OCI-LY7 (cell line): Measurements from ENCODE around the gene GCH1. TPM values are rescaled to one million over a fixed set of nuclear protein-coding genes. Genes with fewer than 3 reads are reported as not detected.
A peak's percentile ranks its signal among the peaks of the same experiment; 100 is the strongest.
"Not testable (repeated sequence)": the region's sequence is repeated elsewhere in the genome, so short reads cannot be mapped to it uniquely, and the experiment has no call there.

ENCODE experiments used
- BruUV-seq: library from RNA; stranded (reverse); fragments of 400-500 nt; replicated peaks from 2 replicates; lab custom pipeline; 2021; lab: Mats Ljungman, UMichigan
- CTCF ChIA-PET: fragments of 300-600 bp; sonication (Branson Sonifier 250); formaldehyde crosslinking; loops from one replicate; lab custom pipeline; 2022; ENCODE audit warnings: antibody characterized with exemption; ENCODE audit not compliant: unreplicated experiment; lab: Charles Lee
- POLR2A ChIA-PET: fragments of 300-600 bp; sonication (Branson Sonifier 250); formaldehyde crosslinking; loops from one replicate; lab custom pipeline; 2022; ENCODE audit warnings: antibody characterized with exemption; lab: Charles Lee
- DNase-seq: peaks from one replicate; pipeline ENCODE4 v3.0.0-alpha.2; 2015; ENCODE audit warnings: low spot score
- H2AFZ ChIP-seq: fragments of 200-600 bp; sonication (generic), shearing (Covaris generic); 2 replicates; pipeline ENCODE4 v1.6.1; 2014; ENCODE audit warnings: mild to moderate bottlenecking, antibody characterized with exemption, low read length, moderate library complexity
- H3K27ac ChIP-seq: fragments of 200-600 bp; sonication (generic); 2 replicates; pipeline ENCODE4 v1.5.1; 2014; ENCODE audit warnings: mixed run types, low read depth, mild to moderate bottlenecking, moderate library complexity, low read length, inconsistent platforms; ENCODE audit not compliant: poor library complexity, severe bottlenecking
- H3K36me3 ChIP-seq: fragments of 200-600 bp; sonication (generic); 2 replicates; pipeline ENCODE4 v1.6.1; 2014; ENCODE audit warnings: mild to moderate bottlenecking, antibody characterized with exemption, low read length, moderate library complexity, mixed read lengths; ENCODE audit not compliant: insufficient read depth
- H3K4me1 ChIP-seq: fragments of 200-600 bp; sonication (generic); 2 replicates; pipeline ENCODE4 v1.5.1; 2014; ENCODE audit warnings: mild to moderate bottlenecking, low read length; ENCODE audit not compliant: insufficient read depth, poor library complexity, severe bottlenecking
- H3K4me2 ChIP-seq: fragments of 200-600 bp; sonication (generic); 2 replicates; pipeline ENCODE4 v1.6.1; 2014; ENCODE audit warnings: mild to moderate bottlenecking, low read length
- H3K4me3 ChIP-seq: fragments of 200-600 bp; sonication (generic); 2 replicates; pipeline ENCODE4 v1.5.1; 2014; ENCODE audit warnings: mild to moderate bottlenecking, low read depth, low read length; ENCODE audit not compliant: poor library complexity, severe bottlenecking
- H3K79me2 ChIP-seq: fragments of 200-600 bp; sonication (generic); 2 replicates; pipeline ENCODE4 v1.6.1; 2016; ENCODE audit warnings: low read depth, mild to moderate bottlenecking, low read length, moderate library complexity, mixed read lengths; ENCODE audit not compliant: insufficient read depth
- H3K9me2 ChIP-seq: fragments of 200-600 bp; sonication (generic); 2 replicates; pipeline ENCODE4 v1.6.1; 2016; ENCODE audit warnings: mild to moderate bottlenecking, low read length, mixed read lengths; ENCODE audit not compliant: insufficient read depth
- H3K9me3 ChIP-seq: fragments of 200-600 bp; sonication (generic); 2 replicates; pipeline ENCODE4 v1.6.1; 2014; ENCODE audit warnings: mild to moderate bottlenecking, mixed run types, low read length, mixed read lengths
- H4K20me1 ChIP-seq: fragments of 200-600 bp; sonication (generic); 2 replicates; pipeline ENCODE4 v1.6.1; 2014; ENCODE audit warnings: mild to moderate bottlenecking, antibody characterized with exemption, low read length, moderate library complexity, mixed read lengths; ENCODE audit not compliant: insufficient read depth
- EZH2phosphoT487 ChIP-seq: fragments of 200-600 bp; sonication (generic); IDR thresholded peaks from 2 replicates; pipeline ENCODE4 v1.6.1; 2018; ENCODE audit warnings: low read depth, borderline replicate concordance, mild to moderate bottlenecking, mixed run types, antibody characterized with exemption, low read length, moderate library complexity, mixed read lengths
- intact Hi-C: fragments of 100-400 bp; cut with micrococcal nuclease; formaldehyde crosslinking; loops from one replicate; pipeline ENCODE4 v1.10.0; 2022; ENCODE audit not compliant: unreplicated experiment
- total RNA-seq, 2 experiments: library from RNA; depleted of rRNA in 1 of 2; stranded (reverse); fragments of >200 nt in 1 of 2; shearing (Covaris generic) in 1 of 2; gene quantifications; 2 replicates each; pipeline ENCODE4 v1.2.3, GENCODE V29; 2014 to 2022
- TF ChIP-seq, protein P1 (sequence below): fragments of 200-600 bp; sonication (generic); conservative IDR thresholded peaks from 2 replicates; pipeline ENCODE4 v1.5.1; 2014; ENCODE audit warnings: mild to moderate bottlenecking, antibody characterized with exemption, low read length, moderate library complexity, mixed read lengths

GCH1 gene
- total RNA-seq, 2 experiments from 2014 or later = 14.7 to 22.5 TPM

DNA sequence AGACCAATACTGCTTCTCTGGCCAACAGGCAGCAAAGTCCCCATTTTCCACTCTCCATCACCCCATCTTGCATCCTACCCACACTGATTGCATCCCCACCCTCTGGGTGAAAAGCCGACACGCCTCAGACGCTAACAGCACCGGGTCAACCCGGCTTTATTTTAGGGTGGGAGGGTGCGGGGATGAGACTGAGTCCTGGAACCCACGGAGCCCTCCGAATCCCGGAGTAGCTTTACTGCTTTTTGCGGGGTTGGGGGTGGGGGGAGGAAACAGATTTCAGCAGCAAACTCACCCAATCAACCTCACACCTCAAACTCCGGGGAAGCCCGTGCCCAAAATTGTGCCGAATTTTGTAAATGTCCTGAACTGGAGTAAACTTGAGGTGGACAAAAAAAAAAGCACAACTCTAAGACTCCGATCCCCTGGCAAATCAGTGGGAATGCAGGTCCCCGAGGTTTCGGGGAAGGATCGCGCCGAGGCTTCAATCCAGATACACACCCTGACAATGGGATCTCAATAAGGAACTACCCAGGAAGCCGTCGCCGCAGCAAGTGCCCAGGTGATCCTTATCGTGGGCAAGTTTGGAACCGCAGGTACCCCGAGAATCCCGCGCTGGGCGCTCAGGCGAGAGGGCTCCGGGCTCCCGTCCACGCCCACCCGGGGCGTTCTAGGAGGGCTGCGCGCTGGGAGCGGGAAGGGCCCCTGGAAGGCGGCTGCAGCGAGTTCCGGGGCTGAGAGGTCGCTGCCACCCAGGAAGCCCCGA lies 1.1 kb downstream of the GCH1 start:
- Histone ChIP-seq H3K9me2 (no peaks in the 10 kb centered on the region), H2AFZ (peak overlapping the region; percentile 82), H3K36me3 (no peaks in the 10 kb centered on the region), H3K4me3 (peak overlapping the region; percentile 87), H4K20me1 (no peaks in the 10 kb centered on the region), H3K79me2 (peaks cover 8% of the 10 kb centered on the region; the same call in 1 of the 2 replicates), H3K4me2 (peak overlapping the region; percentile 81), H3K4me1 (peaks cover 8% of the 10 kb centered on the region), H3K27ac (peak overlapping the region; percentile 46), H3K9me3 (no peaks in the 10 kb centered on the region)
- ChIA-PET CTCF (interaction anchor here (0.6 kb wide), 1 partner anchor 142 kb away, joined by 8 read pairs; no protein-coding TSS in a partner anchor), POLR2A (interaction anchor here (0.6 to 1.0 kb wide), 6 partner anchors 14 to 376 kb away, joined by 3 to 7 read pairs (median 3); no protein-coding TSS in a partner anchor)
- no TSS peak for BruUV-seq
- no peak for TF ChIP-seq EZH2phosphoT487
- TF ChIP-seq, protein P1, sequence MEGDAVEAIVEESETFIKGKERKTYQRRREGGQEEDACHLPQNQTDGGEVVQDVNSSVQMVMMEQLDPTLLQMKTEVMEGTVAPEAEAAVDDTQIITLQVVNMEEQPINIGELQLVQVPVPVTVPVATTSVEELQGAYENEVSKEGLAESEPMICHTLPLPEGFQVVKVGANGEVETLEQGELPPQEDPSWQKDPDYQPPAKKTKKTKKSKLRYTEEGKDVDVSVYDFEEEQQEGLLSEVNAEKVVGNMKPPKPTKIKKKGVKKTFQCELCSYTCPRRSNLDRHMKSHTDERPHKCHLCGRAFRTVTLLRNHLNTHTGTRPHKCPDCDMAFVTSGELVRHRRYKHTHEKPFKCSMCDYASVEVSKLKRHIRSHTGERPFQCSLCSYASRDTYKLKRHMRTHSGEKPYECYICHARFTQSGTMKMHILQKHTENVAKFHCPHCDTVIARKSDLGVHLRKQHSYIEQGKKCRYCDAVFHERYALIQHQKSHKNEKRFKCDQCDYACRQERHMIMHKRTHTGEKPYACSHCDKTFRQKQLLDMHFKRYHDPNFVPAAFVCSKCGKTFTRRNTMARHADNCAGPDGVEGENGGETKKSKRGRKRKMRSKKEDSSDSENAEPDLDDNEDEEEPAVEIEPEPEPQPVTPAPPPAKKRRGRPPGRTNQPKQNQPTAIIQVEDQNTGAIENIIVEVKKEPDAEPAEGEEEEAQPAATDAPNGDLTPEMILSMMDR = no peak
- peak; percentile 13 for DNase-seq
- intact Hi-C loops = loop anchor here (5.0 kb wide), 2 partner anchors 334 to 371 kb away; partner anchors contain the start of genes FBXO34 and SAMD4A

DNA sequence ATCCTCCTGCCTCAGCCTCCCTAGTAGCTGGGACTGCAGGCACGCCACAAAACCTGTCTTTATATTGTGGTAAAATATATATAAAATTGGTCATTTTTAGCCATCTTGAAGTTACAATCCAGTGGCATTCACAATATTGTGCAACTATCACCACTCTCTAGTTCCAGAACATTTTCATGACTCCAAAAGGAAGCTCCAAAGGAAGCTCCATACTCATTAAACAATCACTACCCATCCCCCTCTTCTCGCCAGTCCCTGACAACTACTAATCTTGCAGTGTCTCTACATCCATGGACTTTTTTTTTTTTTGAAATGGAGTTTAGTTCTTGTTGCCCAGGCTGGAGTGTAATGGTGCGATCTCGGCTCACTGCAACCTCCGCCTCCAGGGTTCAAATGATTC lies 3.1 kb downstream of the GCH1 start:
- DNase-seq = no peak
- intact Hi-C loops = no loop called here
- TF ChIP-seq EZH2phosphoT487 = no peak
- TF ChIP-seq, protein P1 = no peak

DNA sequence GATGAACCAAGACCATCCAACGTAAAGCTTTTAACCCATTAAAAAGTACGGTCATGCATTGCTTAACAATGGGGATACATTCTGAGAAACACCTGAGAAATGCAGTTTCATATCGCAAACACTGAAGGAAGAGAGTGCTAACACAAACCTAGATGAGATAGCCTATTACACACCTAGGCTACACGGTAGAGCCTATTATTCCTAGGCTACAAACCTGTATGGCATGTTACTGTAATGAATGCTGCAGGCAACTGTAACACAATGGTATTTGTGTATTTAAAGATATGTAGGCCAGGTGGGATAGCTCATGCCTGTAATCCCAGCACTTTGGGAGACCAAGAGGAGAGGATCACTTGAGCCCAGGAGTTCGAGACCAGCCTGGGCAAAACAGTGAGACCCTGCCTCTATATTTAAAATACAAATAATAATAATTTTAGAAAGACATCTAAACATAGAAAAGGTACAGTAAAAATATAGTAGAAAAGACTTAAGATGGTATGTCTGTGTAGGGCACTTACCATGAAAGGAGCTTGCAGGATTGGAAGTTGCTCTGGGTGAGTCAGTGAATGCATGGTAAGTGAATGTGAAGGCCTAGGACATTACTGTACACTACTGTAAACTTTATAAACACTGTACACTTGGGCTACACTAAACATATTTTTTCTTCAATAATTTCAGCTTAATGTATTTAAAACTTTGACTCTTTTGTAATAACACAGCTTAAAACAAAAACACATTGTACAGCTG lies 4.6 kb downstream of the GCH1 start:
- H3K9me3 ChIP-seq, DNase-seq, H3K4me1 ChIP-seq, H3K36me3 ChIP-seq, H3K4me3 ChIP-seq, H4K20me1 ChIP-seq, H3K4me2 ChIP-seq, H3K27ac ChIP-seq, intact Hi-C loops, CTCF ChIA-PET, BruUV-seq, H3K79me2 ChIP-seq, H3K9me2 ChIP-seq, H2AFZ ChIP-seq: not testable (repeated sequence)
- POLR2A ChIA-PET = interaction anchor here (0.8 to 1.3 kb wide), 2 partner anchors 10 to 12 kb away, joined by 3 to 4 read pairs; no protein-coding TSS in a partner anchor

More for the DNA sequence above, 3.1 kb downstream of the GCH1 start:
- H3K4me2 ChIP-seq = no peak overlapping the region
- H4K20me1 ChIP-seq = 0 out of 2 replicates have a peak, but pooled peaks cover 3% of the 10 kb centered on the region
- H3K9me2 ChIP-seq = no peaks in the 10 kb centered on the region
- no peaks in the 10 kb centered on the region for H3K36me3 ChIP-seq
- H3K27ac ChIP-seq = no peak overlapping the region
- H3K4me1 ChIP-seq = peaks cover 8% of the 10 kb centered on the region
- no peaks in the 10 kb centered on the region for H3K9me3 ChIP-seq
- H3K79me2 ChIP-seq = peaks cover 8% of the 10 kb centered on the region; the same call in 1 of the 2 replicates
- H3K4me3 ChIP-seq = no peak overlapping the region
- CTCF ChIA-PET = no interaction called here
- no peak overlapping the region for H2AFZ ChIP-seq
- BruUV-seq = no TSS peak
- POLR2A ChIA-PET = interaction anchor here (0.9 to 1.4 kb wide), 2 partner anchors 18 to 62 kb away, joined by 3 to 5 read pairs; no protein-coding TSS in a partner anchor
